Suprapubic skin (tissue), 4 donors: ENCODE results near the gene ARL16. TPM values are rescaled to one million over a fixed set of nuclear protein-coding genes. Genes with fewer than 3 reads are reported as not detected.

Experiments used
- DNase-seq, 2 donors: peaks; one replicate each; pipeline ENCODE4 v3.0.0-alpha.2; 2019; ENCODE audit warnings: low spot score in 2 of 2
- H3K27ac ChIP-seq: fragments of 200-600 bp; sonication (generic); one replicate; pipeline ENCODE4 v1.5.1; 2019
- H3K27me3 ChIP-seq: fragments of 200-600 bp; sonication (generic); one replicate; pipeline ENCODE4 v1.5.1; 2019
- H3K36me3 ChIP-seq: fragments of 200-600 bp; sonication (generic); one replicate; pipeline ENCODE4 v1.5.1; 2019
- H3K4me1 ChIP-seq: fragments of 200-600 bp; sonication (generic); one replicate; pipeline ENCODE4 v1.5.1; 2019
- H3K4me3 ChIP-seq: fragments of 200-600 bp; sonication (generic); one replicate; pipeline ENCODE4 v1.5.1; 2019; ENCODE audit warnings: mild to moderate bottlenecking
- H3K9me3 ChIP-seq: fragments of 200-600 bp; sonication (generic); one replicate; pipeline ENCODE4 v1.5.1; 2019
- EP300 ChIP-seq: sonication (generic); formaldehyde crosslinking; IDR thresholded peaks from one replicate; pipeline ENCODE4 v1.6.1; 2017; ENCODE audit warnings: antibody characterized with exemption
- POLR2A ChIP-seq, 2 donors: fragments of 450-650 bp; IDR thresholded peaks; one replicate each; pipeline ENCODE4 v1.6.1; 2017; ENCODE audit warnings: antibody characterized with exemption in 2 of 2, mild to moderate bottlenecking in 2 of 2, moderate library complexity in 2 of 2
- POLR2AphosphoS5 ChIP-seq, 3 donors: sonication (generic); formaldehyde crosslinking; IDR thresholded peaks; one replicate each; pipeline ENCODE4 v1.6.1; 2017; ENCODE audit warnings: antibody characterized with exemption in 3 of 3
- WGBS: methylation state at CpG from one replicate; pipeline ENCODE4 v1.1.5; 2018; 5-methylcytosine and 5-hydroxymethylcytosine counted together
- total RNA-seq, 4 donors: library from RNA; depleted of rRNA; stranded (reverse); fragments of >200 nt; gene quantifications; one replicate each; pipeline ENCODE4 v1.1.0, GENCODE V29; 2016
- TF ChIP-seq, protein P1 (sequence below), 2 donors: fragments of 200-600 bp in 1 of 2; fragments of 450-650 bp in 1 of 2; sonication (generic) in 1 of 2; IDR thresholded peaks; one replicate each; pipeline ENCODE4 v1.5.1; 2016 to 2019; ENCODE audit warnings: antibody characterized with exemption in 2 of 2, mild to moderate bottlenecking in 1 of 2, moderate library complexity in 1 of 2

The ARL16 gene
- total RNA-seq, 4 donors from 2014 or later = 20.2 to 39.4 (median 36.2) TPM

DNA sequence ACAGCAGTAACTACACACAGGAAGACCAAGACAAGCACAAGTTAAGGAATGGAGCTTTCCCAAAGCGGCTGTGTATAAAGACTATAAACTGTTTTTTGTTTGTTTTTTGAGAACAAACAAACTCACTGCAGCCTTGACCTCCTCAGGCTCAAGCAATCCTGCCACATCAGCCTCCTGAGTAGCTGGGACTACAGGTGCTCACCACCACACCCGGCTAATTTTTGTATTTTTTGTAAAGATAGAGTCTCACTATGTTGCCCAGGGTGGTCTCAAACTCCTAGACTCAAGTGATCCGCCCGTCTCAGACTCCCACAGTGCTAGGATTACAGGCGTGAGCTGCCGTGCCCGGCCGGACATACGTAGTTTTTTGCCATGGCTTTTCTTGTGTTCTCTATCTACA is 23.2 kb downstream of the ARL16 start:
- Histone ChIP-seq H3K36me3 (peaks cover 3% of the 10 kb centered on the region), H3K4me3 (no peak overlapping the region), H3K9me3 (no peaks in the 10 kb centered on the region), H3K4me1 (peaks cover 16% of the 10 kb centered on the region), H3K27me3 (no peaks in the 10 kb centered on the region), H3K27ac (peak overlapping the region; percentile 82)
- DNase-seq = no peak
- 92% methylated on average over 9 of the region's 9 CpGs for WGBS
- TF ChIP-seq POLR2AphosphoS5 (IDR thresholded peaks at IDR 0.05) (no peak), POLR2A (IDR thresholded peaks at IDR 0.05) (no peak), EP300 (no peak)
- TF ChIP-seq, protein P1, sequence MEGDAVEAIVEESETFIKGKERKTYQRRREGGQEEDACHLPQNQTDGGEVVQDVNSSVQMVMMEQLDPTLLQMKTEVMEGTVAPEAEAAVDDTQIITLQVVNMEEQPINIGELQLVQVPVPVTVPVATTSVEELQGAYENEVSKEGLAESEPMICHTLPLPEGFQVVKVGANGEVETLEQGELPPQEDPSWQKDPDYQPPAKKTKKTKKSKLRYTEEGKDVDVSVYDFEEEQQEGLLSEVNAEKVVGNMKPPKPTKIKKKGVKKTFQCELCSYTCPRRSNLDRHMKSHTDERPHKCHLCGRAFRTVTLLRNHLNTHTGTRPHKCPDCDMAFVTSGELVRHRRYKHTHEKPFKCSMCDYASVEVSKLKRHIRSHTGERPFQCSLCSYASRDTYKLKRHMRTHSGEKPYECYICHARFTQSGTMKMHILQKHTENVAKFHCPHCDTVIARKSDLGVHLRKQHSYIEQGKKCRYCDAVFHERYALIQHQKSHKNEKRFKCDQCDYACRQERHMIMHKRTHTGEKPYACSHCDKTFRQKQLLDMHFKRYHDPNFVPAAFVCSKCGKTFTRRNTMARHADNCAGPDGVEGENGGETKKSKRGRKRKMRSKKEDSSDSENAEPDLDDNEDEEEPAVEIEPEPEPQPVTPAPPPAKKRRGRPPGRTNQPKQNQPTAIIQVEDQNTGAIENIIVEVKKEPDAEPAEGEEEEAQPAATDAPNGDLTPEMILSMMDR (IDR thresholded peaks at IDR 0.05) = no peak

- TF ChIP-seq, protein P1 (IDR thresholded peaks at IDR 0.05) = no peak
- TF ChIP-seq POLR2AphosphoS5 (IDR thresholded peaks at IDR 0.05) (no peak), EP300 (no peak), POLR2A (IDR thresholded peaks at IDR 0.05) (no peak)
- peak overlapping the region; percentile 82 for H3K27ac ChIP-seq
- WGBS = 66% methylated on average over 5 of the region's 5 CpGs
Observed at GRCh38 chr17:81659038-81659437, 24.6 kb downstream of the ARL16 start.

GRCh38 chr17:81656835-81657234 is 26.8 kb downstream of the ARL16 start:
- no peak for TF ChIP-seq POLR2A (IDR thresholded peaks at IDR 0.05)
- TF ChIP-seq POLR2AphosphoS5 (IDR thresholded peaks at IDR 0.05) = no peak
- TF ChIP-seq, protein P1 (IDR thresholded peaks at IDR 0.05) = no peak
- no peak for TF ChIP-seq EP300
- 40% methylated on average over 1 of the region's 4 CpGs for WGBS
- DNase-seq = no peak
- Histone ChIP-seq H3K4me3 (no peak overlapping the region), H3K27me3 (peaks cover 8% of the 10 kb centered on the region), H3K9me3 (no peaks in the 10 kb centered on the region), H3K36me3 (no peaks in the 10 kb centered on the region), H3K4me1 (peaks cover 8% of the 10 kb centered on the region), H3K27ac (no peak overlapping the region)

More at GRCh38 chr17:81659038-81659437, 24.6 kb downstream of the ARL16 start:
- no peak for DNase-seq
- no peaks in the 10 kb centered on the region for H3K9me3 ChIP-seq
- no peak overlapping the region for H3K4me3 ChIP-seq
- peaks cover 11% of the 10 kb centered on the region for H3K4me1 ChIP-seq
- H3K27me3 ChIP-seq = no peaks in the 10 kb centered on the region
- H3K36me3 ChIP-seq = no peaks in the 10 kb centered on the region

- Histone ChIP-seq H3K36me3 (no peaks in the 10 kb centered on the region), H3K4me1 (peaks cover 6% of the 10 kb centered on the region), H3K4me3 (no peak within 1 kb of the TSS), H3K27ac (no peak within 1 kb of the TSS), H3K9me3 (no peaks in the 10 kb centered on the region), H3K27me3 (peaks cover 14% of the 10 kb centered on the region)
- 96% methylated on average over 5 of the region's 15 CpGs for WGBS
- TF ChIP-seq POLR2A (IDR thresholded peaks at IDR 0.05) (no peak), POLR2AphosphoS5 (IDR thresholded peaks at IDR 0.05) (no peak), EP300 (no peak)
- TF ChIP-seq, protein P1 (IDR thresholded peaks at IDR 0.05) = no peak
- no peak for DNase-seq
Observed at GRCh38 chr17:81656118-81656743, 27.4 kb downstream of the ARL16 start, which contains the start of gene PDE6G. TSS of gene PDE6G (minus strand) at chr17:81656542. CDS start at chr17:81653305, 3,237 bp downstream.

GRCh38 chr17:81655378-81656117 is 28.0 kb downstream of the ARL16 start:
- Histone ChIP-seq H3K27ac (no peak overlapping the region), H3K4me3 (no peak overlapping the region), H3K4me1 (peaks cover 5% of the 10 kb centered on the region), H3K9me3 (no peaks in the 10 kb centered on the region), H3K36me3 (no peaks in the 10 kb centered on the region), H3K27me3 (peaks cover 20% of the 10 kb centered on the region)
- TF ChIP-seq POLR2AphosphoS5 (IDR thresholded peaks at IDR 0.05) = no peak
- TF ChIP-seq, protein P1 (IDR thresholded peaks at IDR 0.05) = no peak
- no peak for TF ChIP-seq EP300
- TF ChIP-seq POLR2A (IDR thresholded peaks at IDR 0.05) = no peak
- WGBS = 53% methylated on average over 5 of the region's 18 CpGs
- DNase-seq = no peak
